GM12872 (cell line): ENCODE measurements around the gene REC8.

ENCODE experiments used
- CTCF ChIP-seq: IDR thresholded peaks from 3 replicates; pipeline ENCODE4 v1.5.1; 2011; ENCODE audit warnings: low read depth, mild to moderate bottlenecking, low read length, moderate library complexity; ENCODE audit not compliant: insufficient read depth

The REC8 gene

GRCh38 chr14:24196071-24197055, 24.5 kb downstream of the REC8 start:
- no peak for TF ChIP-seq CTCF

GRCh38 chr14:24197056-24197450, 25.2 kb downstream of the REC8 start:
- no peak for TF ChIP-seq CTCF

- TF ChIP-seq CTCF, result no peak
Observed at GRCh38 chr14:24198814-24199524, 27.1 kb downstream of the REC8 start.

- no peak for TF ChIP-seq CTCF
Observed at GRCh38 chr14:24204163-24205146, 32.6 kb downstream of the REC8 start.

- TF ChIP-seq CTCF, result no peak
Observed at GRCh38 chr14:24206260-24207103, 34.6 kb downstream of the REC8 start.

- TF ChIP-seq CTCF, result no peak
Observed at GRCh38 chr14:24207104-24207551, 35.2 kb downstream of the REC8 start.
